GM18520 (cell line): ENCODE data around the gene C2CD2.

ENCODE experiments used
- ATAC-seq: cut with Tn5 transposase; IDR thresholded peaks from one replicate; pipeline ENCODE4 v1.9.1; 2021; ENCODE audit not compliant: unreplicated experiment

C2CD2 gene

DNA sequence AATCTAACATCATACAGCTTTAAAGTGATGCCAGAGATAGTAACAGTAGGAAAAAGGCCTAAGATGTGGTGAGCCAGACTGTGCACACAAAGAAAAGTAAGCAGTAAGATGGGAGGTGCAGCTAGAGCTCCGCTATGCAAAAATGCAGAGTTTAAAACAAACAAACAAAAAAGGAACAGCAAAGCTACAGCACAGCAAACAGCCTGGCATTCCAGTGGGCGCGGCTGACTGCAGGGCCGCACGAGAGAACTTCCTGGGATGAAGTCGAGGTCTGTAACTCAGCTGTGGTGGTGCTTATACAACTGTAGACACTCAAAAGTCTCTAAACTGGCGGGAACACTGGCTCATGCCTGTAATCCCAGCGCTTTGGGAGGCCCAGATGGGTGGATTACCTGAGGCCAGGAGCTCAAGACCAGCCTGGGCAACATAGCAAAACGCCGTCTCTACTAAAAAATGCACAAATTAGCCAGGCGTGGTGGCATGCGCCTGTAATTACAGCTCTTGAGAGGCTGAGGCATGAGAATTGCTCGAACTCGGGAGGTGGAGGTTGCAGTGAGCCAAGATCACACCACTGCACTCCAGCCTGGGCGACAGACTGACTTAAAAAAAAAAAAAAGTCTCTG, 104.7 kb downstream of the C2CD2 start:
- ATAC-seq, result no peak

DNA sequence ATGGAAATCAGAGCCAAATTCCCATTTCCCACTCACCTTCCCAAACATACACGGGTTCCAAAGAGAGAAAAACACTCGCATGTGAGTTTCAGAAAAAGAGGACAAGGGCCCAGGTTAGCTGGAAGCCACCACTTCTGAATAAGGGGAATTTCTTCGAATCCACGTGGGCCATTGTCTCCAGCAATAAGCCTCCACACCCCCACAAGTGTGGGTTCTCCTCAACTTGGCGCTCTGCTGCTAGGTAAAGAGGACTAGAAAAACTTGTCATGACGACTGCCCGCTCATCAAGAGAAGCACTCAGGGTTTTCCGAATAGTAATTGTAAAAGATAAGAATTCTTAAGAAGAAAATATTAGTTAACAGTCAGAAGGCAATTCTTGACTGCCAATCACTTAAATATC, 105.3 kb downstream of the C2CD2 start:
- no peak for ATAC-seq

DNA sequence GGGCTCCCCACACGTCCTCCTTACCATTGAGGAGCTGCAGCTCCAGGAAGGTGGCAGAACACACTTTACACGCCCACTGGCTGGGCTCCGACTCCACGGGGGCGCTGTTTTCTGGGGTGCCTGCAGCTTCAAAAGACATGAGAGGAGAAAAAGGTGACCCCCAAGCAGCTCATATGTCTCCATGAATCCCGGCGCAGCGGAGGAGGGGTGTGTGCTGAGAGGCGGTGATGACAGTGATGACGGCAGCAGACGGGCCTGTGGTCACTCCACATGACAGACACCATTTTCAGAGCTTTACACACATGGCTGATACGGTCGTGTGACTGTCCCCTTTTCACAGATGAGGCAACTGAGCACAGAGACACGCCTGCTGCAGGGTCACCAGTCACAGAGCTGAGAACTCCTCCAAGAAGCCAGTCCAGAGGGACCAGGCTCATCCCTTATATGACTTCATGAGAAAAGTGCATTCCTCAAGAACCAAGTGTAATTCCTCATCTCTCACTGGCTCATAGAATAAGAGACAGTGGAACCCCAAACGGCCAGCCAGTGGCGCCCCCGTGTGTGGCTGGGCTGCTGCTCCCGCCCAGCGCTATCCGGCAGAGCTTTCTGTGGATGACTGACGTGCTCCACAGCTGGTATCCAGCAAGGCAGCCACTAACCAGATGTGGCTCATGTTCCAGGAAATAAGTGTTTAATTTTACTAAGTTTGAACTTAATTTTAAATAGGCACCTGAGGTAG, 106.6 kb downstream of the C2CD2 start:
- ATAC-seq, result no peak

GRCh38 chr21:41846536-41846935, 107.3 kb downstream of the C2CD2 start:
- ATAC-seq, result no peak

GRCh38 chr21:41846033-41846317, 107.8 kb downstream of the C2CD2 start:
- ATAC-seq, result no peak

DNA sequence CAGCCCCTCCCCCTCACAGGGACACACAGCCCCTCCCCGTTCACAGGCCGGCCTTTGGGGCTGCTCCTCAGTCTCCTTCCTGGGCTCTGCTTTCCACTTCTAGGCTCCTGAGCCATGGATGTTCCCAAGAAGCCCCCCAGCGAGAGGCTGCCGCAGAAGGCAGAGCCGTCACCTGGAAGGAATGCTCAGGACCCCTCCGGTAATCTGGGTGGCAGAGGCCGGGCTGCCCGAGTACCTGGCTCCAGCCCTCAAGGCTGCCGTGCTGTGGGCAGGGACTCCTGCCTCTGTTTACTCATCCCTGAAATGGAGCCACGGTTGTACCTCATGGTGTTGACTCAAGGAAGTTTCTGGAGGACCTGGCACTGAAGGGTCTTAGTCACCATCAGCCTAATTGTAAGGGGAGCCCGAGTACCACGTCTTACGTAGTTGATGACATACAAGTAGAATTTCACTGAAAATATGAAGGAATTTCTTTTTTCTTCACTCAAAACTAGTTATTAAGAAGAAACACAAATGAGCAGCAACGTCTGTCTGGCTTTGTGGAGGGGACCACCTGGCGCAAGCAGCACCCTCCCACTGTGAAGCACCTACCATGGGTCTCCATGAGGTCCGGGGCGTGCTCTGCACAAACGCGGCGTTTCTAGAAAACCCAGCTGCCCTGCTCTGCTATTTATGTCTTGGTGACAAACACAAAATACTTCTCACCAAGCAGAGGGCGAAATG, 108.3 kb downstream of the C2CD2 start:
- no peak for ATAC-seq

GRCh38 chr21:41843584-41843983, 110.2 kb downstream of the C2CD2 start:
- no peak for ATAC-seq

DNA sequence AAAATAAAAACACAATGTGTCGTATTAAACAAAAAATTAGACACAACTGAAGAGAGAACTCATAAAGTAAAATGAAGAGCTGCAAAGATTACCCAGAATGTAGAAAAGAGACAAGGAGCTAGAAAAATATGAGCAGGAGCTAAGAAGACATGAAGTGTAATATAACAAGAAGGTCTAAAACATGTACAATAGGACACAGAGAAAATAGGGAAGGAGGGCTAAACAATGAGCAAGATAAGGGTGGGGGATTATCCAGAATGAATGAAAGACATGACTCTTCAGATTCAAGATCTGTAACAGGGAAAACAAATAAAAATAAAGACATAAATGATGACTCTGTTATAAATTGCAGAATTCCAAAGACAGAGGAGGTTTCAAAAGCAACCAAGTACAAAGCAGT, 112.9 kb downstream of the C2CD2 start:
- ATAC-seq, result no peak

- no peak for ATAC-seq
Measured at GRCh38 chr21:41839387-41840000, 114.3 kb downstream of the C2CD2 start.

DNA sequence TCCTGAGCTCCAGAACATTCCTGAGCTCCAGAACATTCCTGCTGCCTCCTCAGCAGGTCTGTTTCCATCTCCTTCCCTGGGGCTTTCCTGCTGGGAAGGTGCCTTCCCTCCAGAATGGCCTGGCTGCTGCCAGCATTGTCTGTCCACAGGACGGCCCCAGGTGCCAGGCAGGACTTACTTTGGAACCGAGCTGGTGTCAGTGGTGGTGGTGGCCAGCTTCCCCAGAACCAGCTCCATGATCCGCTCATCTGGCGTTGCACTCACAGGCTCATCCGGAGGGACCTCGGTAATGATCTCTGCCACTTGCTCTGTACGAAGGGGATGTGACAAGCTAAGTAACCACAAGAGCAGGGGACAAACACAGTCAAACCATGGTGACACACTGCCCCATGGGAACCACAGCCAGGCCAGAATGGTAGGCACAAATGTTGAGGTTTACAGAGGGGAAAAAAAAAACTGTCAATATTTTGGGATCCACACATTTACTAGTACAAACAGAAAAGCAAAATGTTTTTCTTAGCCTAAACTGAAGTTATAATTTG, 116.0 kb downstream of the C2CD2 start:
- no peak for ATAC-seq

DNA sequence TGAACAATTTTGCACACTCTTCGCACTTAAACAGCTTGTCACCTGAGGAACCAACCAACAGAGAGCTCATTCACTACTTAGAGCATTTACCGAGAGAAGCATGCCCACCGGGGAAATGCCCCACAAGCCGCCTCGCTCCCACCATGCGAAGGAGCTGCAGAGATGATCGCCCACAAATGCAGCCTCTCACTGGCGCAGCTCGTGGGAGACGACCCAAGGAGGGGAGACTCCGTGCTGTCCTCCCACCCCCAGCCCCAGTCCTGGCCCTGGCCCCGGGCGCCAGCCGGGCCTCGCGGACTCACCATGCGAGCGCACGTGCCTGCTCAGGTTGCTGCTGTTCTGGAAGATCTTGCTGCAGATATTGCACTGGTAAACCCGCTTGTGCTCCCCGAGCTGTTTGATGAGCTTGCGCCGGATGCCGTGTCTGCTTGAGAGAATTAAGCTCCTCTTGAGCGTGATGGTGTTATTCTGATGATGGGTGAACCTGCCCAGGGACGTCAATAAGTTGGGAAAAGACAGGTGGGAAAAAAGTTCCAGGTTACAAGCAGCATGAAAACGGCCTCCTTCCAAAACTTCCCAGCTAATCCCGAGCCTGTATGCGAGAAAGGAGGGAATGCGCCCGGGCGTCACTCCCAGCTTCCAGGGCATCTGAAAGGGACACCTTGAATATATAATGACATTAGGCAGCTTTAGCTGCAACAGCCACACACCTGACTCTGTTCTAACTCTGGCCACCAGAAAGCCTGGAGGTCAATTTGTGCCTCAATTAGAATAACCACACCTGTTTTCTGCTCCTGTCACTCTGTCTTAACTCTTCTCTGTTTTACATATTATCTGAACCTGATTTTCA, 117.4 kb downstream of the C2CD2 start:
- ATAC-seq, result no peak

DNA sequence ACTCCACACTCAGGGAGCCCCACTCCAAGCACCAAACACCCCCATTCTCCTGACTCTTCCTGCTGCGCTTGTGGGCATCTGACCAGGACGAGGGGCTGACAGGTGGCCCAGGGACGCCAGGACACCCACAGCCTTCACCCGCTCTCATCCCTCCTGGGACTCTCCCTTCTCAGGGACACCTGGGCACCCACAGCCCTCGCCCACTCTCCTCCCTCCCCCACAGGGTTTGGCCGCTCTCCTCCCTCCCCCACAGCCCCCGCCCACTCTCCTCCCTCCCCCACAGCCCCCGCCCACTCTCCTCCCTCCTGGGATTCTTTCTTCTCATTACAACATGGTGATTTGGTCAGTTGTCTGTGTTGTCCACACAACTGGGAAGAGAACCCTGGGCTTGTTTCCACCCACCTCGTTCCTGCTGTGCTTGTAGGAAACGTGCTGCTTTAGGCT, 118.1 kb downstream of the C2CD2 start:
- no peak for ATAC-seq
